CD4-positive, alpha-beta T cell (primary cell): ENCODE data around the gene NTRK1. TPM values are rescaled to one million over a fixed set of nuclear protein-coding genes. Genes with fewer than 3 reads are reported as not detected.

Experiments used
- ATAC-seq: fragments of 200-7000 bp; cut with Tn5 transposase; one replicate; pipeline ENCODE4 v1.10.0; 2022; ENCODE audit warnings: mild to moderate bottlenecking; ENCODE audit not compliant: poor library complexity
- CTCF ChIA-PET: fragments of 350-600 bp; sonication (Branson Sonifier 250); formaldehyde crosslinking; loops from one replicate; lab custom pipeline; 2021; ENCODE audit warnings: antibody characterized with exemption, inconsistent platforms; lab: Charles Lee
- POLR2A ChIA-PET: fragments of 350-600 bp; sonication (Branson Sonifier 250); formaldehyde crosslinking; loops from one replicate; lab custom pipeline; 2021; ENCODE audit warnings: antibody characterized with exemption, inconsistent platforms; lab: Charles Lee
- DNase-seq, 14 experiments: peaks; one replicate each; pipeline ENCODE4 v3.0.0-alpha.2; 2013 to 2020; ENCODE audit warnings: mixed read lengths in 2 of 14
- H3K27ac ChIP-seq, 2 donors: one replicate each; pipeline versions ENCODE4 v1.5.1 to v1.7.0; 2013; ENCODE audit warnings: low read length in 2 of 2, low read depth in 1 of 2, mild to moderate bottlenecking in 1 of 2
- H3K27me3 ChIP-seq, 2 experiments: 1 replicate in 1 of 2; 2 replicates in 1 of 2; pipeline versions ENCODE4 v1.6.1 to v1.7.0; 2013; ENCODE audit warnings: low read length in 2 of 2, control low read depth in 1 of 2, mild to moderate bottlenecking in 1 of 2, moderate library complexity in 1 of 2; ENCODE audit not compliant: insufficient read depth in 2 of 2, control insufficient read depth in 1 of 2
- H3K36me3 ChIP-seq: one replicate; pipeline ENCODE4 v1.6.1; 2013; ENCODE audit warnings: low read length, control low read depth; ENCODE audit not compliant: insufficient read depth
- H3K4me1 ChIP-seq: one replicate; pipeline ENCODE4 v1.6.1; 2013; ENCODE audit warnings: low read length, control low read depth; ENCODE audit not compliant: insufficient read depth
- H3K4me3 ChIP-seq: one replicate; pipeline ENCODE4 v1.5.1; 2013; ENCODE audit warnings: mild to moderate bottlenecking, low read length, moderate library complexity
- H3K9me3 ChIP-seq, 2 experiments: 1 replicate in 1 of 2; 2 replicates in 1 of 2; pipeline versions ENCODE4 v1.6.1 to v1.7.0; 2013; ENCODE audit warnings: low read length in 2 of 2, mild to moderate bottlenecking in 2 of 2, control low read depth in 1 of 2, moderate library complexity in 1 of 2; ENCODE audit not compliant: control insufficient read depth in 1 of 2, insufficient read depth in 1 of 2
- H3K27ac Mint-ChIP-seq: one replicate; pipeline ENCODE4 v1.8.0; 2020; ENCODE audit warnings: mixed read lengths
- H3K27me3 Mint-ChIP-seq: one replicate; pipeline ENCODE4 v1.8.0; 2021; ENCODE audit warnings: mixed read lengths
- H3K36me3 Mint-ChIP-seq: one replicate; pipeline ENCODE4 v1.8.0; 2021; ENCODE audit warnings: low read depth, mixed read lengths
- H3K4me1 Mint-ChIP-seq: one replicate; pipeline ENCODE4 v1.8.0; 2021; ENCODE audit warnings: low read depth, mixed read lengths
- H3K4me3 Mint-ChIP-seq: one replicate; pipeline ENCODE4 v1.8.0; 2020; ENCODE audit warnings: mild to moderate bottlenecking, mixed read lengths
- H3K9me3 Mint-ChIP-seq: one replicate; pipeline ENCODE4 v1.8.0; 2020; ENCODE audit warnings: mixed read lengths
- CTCF ChIP-seq: fragments of 200-600 bp; IDR thresholded peaks from one replicate; pipeline ENCODE4 v1.8.0; 2022; ENCODE audit warnings: antibody characterized with exemption, mild to moderate bottlenecking
- intact Hi-C, 2 experiments: fragments of 100-400 bp; cut with DNase I in 1 of 2; cut with micrococcal nuclease in 1 of 2; formaldehyde crosslinking; loops; one replicate each; pipeline versions ENCODE4 v1.15.1 to v1.9.0; 2023 to 2025; cut with DNase I, micrococcal nuclease
- total RNA-seq, 174 experiments: library from RNA in 2 of 174; stranded (reverse) in 2 of 174; gene quantifications; one replicate each; pipeline ENCODE4 v1.2.3 and lab custom pipeline; 2021 to 2026

Gene NTRK1
- total RNA-seq, 2 experiments from 2014 or later, result 0.42 to 0.52 TPM

GRCh38 chr1:156865258-156865657 lies 4.6 kb downstream of the NTRK1 start:
- peaks cover 37 to 44% of the 10 kb centered on the region in 2 experiments for H3K27me3 ChIP-seq

GRCh38 chr1:156865865-156866248 lies 5.2 kb downstream of the NTRK1 start:
- POLR2A ChIA-PET, result no interaction called here
- no peak overlapping the region for H3K27ac Mint-ChIP-seq
- H3K27me3 ChIP-seq, result peaks cover 36 to 40% of the 10 kb centered on the region in 2 experiments

More at GRCh38 chr1:156865258-156865657, 4.6 kb downstream of the NTRK1 start:
- TF ChIP-seq CTCF, result no peak
- ATAC-seq (no peak), DNase-seq (no peak)
- Mint-ChIP-seq H3K9me3 (no peaks in the 10 kb centered on the region), H3K27me3 (peaks cover 51% of the 10 kb centered on the region), H3K27ac (no peak overlapping the region), H3K36me3 (no peaks in the 10 kb centered on the region), H3K4me3 (no peak overlapping the region), H3K4me1 (peaks cover 15% of the 10 kb centered on the region)
- ChIA-PET CTCF (no interaction called here), POLR2A (no interaction called here)
- peaks cover 26% of the 10 kb centered on the region for H3K4me1 ChIP-seq
- H3K4me3 ChIP-seq, result no peak overlapping the region
- intact Hi-C loops, result loop anchor here in 1 of 2 experiments (10.0 kb wide), 1 partner anchor 140 kb away; the partner anchor contains the start of genes ISG20L2 and METTL25B
- no peaks in the 10 kb centered on the region for H3K36me3 ChIP-seq
- peaks cover 0 to 6% of the 10 kb centered on the region in 2 experiments for H3K9me3 ChIP-seq
- no peak overlapping the region for H3K27ac ChIP-seq

GRCh38 chr1:156866249-156866909 lies 5.7 kb downstream of the NTRK1 start:
- no peak for TF ChIP-seq CTCF
- intact Hi-C loops, result loop anchor here in 1 of 2 experiments (10.0 kb wide), 1 partner anchor 142 kb away; the partner anchor contains the start of genes ISG20L2 and METTL25B
- Mint-ChIP-seq H3K27ac (no peak overlapping the region), H3K4me3 (no peak overlapping the region), H3K36me3 (no peaks in the 10 kb centered on the region), H3K27me3 (peaks cover 47% of the 10 kb centered on the region), H3K9me3 (no peaks in the 10 kb centered on the region), H3K4me1 (peaks cover 13% of the 10 kb centered on the region)
- Histone ChIP-seq H3K27ac (no peak overlapping the region), H3K9me3 (peaks cover 0 to 4% of the 10 kb centered on the region in 2 experiments), H3K36me3 (no peaks in the 10 kb centered on the region), H3K4me1 (peaks cover 16% of the 10 kb centered on the region), H3K4me3 (no peak overlapping the region), H3K27me3 (peaks cover 31 to 35% of the 10 kb centered on the region in 2 experiments)
- CTCF ChIA-PET, result no interaction called here
- POLR2A ChIA-PET, result no interaction called here
- no peak for ATAC-seq
- DNase-seq, result no peak

More at GRCh38 chr1:156865865-156866248, 5.2 kb downstream of the NTRK1 start:
- Histone ChIP-seq H3K27ac (no peak overlapping the region), H3K4me3 (no peak overlapping the region), H3K36me3 (no peaks in the 10 kb centered on the region), H3K9me3 (peaks cover 0 to 4% of the 10 kb centered on the region in 2 experiments), H3K4me1 (peaks cover 21% of the 10 kb centered on the region)
- no peak overlapping the region for H3K4me3 Mint-ChIP-seq
- H3K9me3 Mint-ChIP-seq, result no peaks in the 10 kb centered on the region
- no peak for ATAC-seq
- no peaks in the 10 kb centered on the region for H3K36me3 Mint-ChIP-seq
- no peak for TF ChIP-seq CTCF
- DNase-seq, result no peak
- intact Hi-C loops, result loop anchor here in 1 of 2 experiments (10.0 kb wide), 1 partner anchor 141 kb away; the partner anchor contains the start of genes ISG20L2 and METTL25B
- peaks cover 48% of the 10 kb centered on the region for H3K27me3 Mint-ChIP-seq
- peaks cover 13% of the 10 kb centered on the region for H3K4me1 Mint-ChIP-seq
- CTCF ChIA-PET, result no interaction called here
